M059J (cell line): ENCODE measurements around the gene VWA8. TPM values are rescaled to one million over a fixed set of nuclear protein-coding genes. Genes with fewer than 3 reads are reported as not detected.
"Not testable (repeated sequence)": the region's sequence is repeated elsewhere in the genome, so short reads cannot be mapped to it uniquely, and the experiment has no call there.

ENCODE experiments used
- DNase-seq: peaks from one replicate; pipeline ENCODE4 v3.0.0-alpha.2; 2012; ENCODE audit warnings: low read depth
- total RNA-seq: library from RNA; depleted of rRNA; stranded (reverse); fragments of >200 nt; shearing (Covaris generic); gene quantifications from 2 replicates; pipeline ENCODE4 v1.2.3, GENCODE V29; 2014

The VWA8 gene
- total RNA-seq, 1 experiment from 2014 or later: 10.4 TPM

DNA sequence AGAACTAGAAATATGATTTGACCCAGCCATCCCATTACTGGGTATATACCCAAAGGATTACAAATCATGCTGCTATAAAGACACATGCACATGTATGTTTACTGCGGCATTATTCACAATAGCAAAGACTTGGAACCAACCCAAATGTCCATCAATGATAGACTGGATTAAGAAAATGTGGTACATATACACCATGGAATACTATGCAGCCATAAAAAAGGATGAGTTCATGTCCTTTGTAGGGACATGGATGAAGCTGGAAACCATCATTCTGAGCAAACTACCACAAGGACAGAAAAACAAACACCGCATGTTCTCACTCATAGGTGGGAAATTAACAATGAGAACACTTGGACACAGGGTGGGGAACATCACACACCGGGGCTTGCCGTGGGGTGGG, 38.0 kb downstream of the VWA8 start:
- DNase-seq: not testable (repeated sequence)

DNA sequence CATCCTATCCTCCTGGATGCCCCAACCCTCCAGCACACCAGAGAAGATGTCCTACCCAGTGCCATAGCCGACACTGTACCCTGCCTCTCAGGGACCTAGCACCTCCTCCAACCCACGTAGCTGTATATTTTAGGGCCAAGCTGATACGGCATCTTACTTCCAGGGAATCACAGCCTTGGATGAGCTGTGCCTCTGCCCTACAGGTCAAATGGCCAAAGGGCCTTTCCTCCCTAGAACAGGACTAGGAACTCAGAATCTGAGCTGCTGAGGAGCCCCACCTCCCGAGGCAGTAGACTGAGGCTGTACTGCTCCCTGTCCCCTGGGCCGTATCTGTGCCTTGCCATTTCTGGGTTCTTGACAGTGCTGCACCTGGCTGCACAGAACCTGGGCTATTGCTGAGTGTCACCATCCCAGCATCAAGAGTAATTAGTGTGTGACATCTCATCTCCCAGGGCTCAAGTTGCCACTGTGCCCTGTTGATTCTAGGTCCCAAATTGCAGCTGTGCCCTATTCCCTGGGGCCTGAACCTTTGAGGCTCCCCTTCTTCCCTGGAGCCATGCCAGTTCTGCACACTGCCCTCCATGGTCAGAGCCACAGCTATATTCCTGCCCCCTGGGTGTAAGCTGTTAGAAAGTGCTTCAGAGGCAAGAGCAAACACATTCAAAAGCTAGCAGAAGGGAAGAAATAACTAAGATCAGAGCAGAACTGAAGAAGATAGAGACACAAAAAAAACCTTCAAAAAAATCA, 41.0 kb downstream of the VWA8 start:
- DNase-seq: no peak

DNA sequence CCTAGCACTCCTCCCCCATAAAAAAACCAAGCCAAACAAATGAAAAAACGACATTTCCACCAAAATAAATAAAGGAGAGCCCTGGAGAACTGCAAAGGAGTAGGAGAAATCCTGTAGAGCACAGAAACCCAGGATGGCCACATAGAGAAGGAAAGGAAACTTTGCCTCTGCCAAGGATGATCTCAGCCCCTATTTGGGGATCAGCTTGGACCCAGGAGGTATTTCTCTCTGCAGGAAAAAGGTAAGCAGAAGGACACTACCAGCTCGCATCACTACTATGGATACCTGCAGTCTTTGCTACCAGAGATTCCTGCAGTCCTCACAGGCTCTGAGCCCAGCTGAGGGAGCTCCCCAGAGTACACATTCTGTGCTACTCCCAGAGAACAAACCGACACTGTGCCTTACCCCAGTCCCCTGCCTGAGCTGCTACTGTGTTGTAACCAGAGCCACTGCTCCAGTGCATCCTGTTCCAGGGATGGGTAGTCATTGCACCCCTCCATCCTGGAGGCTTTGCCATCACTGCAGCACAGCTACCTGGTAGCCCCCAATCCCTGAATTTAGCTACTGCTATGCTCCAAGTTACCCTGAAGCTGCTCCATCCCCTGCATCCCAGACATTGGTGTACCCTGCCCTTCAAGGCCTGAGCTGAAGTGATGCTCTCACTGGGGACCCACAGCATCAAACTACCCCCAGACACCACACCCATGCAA, 41.7 kb downstream of the VWA8 start:
- DNase-seq: no peak

DNA sequence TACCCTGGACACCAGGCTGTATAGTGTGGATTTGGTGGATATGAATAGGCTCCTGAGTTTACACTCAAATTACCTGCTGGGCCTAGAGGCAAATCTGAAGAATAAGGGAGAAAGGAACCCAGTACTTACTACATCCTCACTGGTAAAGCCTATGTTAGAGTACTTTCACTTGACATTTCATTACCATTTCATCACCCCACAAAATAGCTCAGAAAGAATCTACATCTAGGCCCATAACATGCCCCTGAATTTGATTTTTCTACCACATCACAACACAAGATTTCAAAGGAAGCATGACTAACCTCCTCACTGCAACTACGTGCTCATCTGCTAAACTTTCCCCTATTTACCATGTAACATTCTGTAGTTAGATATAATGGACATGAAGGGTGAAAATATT, 43.3 kb downstream of the VWA8 start:
- DNase-seq: peak; percentile 56

DNA sequence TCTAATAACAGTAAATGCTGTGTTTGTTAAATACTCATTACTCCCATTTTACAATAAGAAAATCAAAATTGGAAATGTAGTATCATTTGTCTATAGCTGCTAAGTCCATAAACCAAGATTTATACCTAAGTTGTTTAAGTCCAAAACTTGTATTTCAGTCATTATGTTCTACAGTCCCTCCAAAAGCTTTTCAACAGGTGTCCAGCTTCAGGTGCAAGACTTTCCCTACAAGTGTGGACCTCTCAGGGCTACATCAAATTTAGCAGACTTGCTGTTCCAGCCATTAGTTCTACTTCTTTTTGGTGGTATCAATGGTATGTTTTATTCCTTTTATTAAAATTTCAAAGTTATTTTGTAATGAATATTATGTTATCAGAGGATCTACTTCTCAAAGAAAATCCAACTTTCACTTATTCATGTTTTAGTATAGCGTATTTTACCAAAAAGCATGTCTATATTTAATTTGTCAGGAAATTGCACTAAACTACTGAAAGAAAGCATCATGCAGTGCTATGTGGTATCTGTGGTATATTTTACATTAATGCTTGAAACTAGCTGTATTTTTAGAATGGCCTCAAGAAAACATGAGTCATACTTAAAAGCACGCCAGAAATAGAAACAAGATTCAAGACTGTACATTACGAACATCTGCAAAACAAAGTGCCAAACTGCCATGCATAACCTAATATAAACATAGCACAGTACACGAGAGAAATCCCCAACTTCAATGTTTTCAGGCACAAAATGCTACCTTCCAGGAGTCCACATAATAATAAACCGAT, 44.5 kb downstream of the VWA8 start:
- peak; percentile 75 for DNase-seq

DNA sequence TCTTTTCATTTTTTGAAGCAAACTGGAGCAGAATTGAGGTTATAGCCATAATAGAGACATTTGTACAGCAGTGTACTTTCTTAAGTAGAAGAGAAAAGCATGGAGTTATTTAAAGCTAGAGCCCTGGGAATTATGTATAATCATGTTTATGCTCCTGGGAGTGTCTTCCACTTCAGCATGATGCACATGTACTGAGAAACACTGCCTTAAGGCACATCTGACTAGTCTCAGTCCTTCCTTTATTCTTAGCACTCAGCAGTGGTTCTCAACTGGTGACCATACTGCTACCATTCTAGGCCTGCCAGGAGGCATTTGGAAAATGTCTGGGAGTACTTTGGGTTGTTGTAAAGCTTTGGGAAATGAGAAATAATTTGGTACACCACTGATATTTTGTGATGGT, 45.8 kb downstream of the VWA8 start:
- peak; percentile 33 for DNase-seq

DNA sequence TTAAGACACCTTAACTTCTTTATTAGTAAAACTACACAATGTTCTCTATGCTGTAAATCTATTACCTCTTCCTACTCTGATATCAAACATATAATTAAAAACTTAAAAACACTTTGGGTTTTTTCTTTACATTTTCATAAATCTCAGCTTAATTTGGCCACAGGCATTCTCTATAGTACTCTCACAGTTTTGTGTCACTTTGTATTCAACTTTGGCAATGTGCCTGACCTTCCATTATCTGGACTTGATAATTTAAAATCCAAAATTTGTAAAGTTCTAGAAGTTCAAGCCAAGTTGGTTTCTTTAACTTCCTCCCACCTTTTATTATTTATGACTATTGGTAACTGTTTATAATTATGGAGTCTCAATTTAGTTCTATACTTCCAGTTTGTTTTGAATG, 46.4 kb downstream of the VWA8 start:
- no peak for DNase-seq

DNA sequence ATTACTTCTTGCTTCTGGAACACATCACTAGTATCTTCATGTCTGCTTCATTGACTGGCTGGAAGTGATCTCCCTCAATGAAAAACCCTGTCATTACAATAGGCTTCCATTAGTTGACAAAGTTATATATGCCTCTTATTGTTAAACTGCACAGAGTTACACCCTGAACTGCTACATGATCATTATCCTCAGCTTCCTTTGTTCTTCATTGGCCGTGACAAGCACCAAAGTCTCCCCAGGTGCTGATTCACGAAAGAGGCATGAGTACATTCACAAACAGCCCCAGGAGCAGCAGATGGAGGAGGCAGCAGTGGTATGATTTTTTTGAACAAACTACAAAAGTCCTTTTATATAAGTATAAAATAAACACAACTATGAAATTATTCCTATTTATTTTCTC, 51.4 kb downstream of the VWA8 start:
- DNase-seq: no peak

DNA sequence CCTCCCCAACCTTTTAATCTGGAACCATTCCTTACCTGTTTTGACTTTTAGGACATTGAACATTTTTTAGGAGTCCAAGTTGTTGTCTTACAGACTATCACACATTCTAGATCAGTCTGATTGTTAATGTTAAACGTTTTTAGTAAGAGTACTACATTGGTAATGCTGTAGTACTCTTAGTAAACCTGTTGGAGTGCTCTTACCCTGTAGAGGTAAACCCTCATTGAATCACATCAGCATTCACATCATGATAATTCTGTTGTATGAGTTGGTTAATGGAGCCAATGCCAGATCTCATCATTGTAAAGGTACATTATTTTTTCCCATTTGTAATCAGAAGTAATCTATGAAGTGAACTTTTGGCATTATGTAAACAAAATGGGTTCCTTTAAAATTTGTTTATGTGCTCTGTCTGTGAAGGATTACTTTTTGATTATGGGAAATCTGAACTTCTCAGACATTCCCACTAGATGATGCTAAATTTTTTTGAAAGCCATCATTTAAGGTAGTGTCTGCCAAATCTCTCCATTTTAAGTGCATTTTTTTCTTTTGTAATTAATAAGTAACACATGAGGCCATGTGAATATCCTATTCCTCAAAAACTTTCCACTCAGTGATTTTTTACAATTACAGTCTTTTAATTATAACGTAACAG, 55.2 kb downstream of the VWA8 start:
- DNase-seq: peak; percentile 49

DNA sequence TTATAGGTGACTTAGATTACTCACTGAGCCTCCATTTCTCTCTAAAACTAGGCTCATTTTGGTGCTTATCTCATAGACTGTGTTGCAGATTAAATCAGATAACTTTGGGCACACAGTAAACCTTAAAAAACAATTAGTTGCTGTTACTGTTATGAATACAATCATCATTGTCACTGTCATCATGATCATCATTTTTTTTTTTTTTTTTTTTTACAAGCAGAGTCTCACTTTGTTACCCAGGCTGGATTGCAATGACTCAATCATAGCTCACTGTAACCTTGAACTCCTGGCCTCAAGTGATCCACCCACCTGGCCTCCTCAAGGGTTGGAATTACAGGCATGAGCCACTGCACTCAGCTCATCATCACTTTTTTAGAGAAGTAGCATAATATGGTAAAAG, 60.0 kb downstream of the VWA8 start:
- DNase-seq: peak; percentile 50

DNA sequence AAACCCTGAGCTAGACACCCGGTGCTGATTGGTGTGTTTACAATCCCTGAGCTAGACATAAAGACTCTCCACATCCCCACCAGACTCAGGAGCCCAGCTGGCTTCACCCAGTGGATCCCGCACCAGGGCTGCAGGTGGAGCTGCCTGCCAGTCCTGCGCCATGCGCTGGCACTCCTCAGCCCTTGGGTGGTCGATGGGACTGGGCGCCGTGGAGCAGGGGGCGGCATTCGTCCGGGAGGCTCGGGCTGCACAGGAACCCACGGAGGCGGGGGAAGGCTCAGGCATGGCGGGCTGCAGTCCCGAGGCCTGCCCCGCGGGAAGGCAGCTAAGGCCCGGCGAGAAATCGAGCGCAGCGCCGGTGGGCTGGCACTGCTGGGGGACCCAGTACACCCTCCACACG, 62.5 kb downstream of the VWA8 start:
- DNase-seq: not testable (repeated sequence)

DNA sequence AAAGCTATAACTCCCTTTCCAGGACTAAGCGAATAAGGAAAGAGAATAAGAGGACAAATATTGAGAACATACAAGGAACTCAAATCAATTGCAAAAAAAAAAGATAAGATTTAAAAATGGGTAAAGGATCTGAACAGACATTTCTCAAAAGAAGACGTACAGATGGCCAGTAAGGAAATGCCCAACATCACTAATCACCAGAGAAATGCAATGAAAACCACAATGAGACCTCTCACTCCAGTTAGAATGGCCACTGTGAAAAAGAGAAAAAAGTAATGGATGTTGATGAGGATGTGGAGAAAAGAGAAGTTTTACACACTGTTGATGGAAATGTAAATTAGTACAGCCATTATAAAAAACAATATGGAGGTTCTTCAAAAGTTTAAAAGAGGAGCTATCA, 63.8 kb downstream of the VWA8 start:
- peak; percentile 27 for DNase-seq

DNA sequence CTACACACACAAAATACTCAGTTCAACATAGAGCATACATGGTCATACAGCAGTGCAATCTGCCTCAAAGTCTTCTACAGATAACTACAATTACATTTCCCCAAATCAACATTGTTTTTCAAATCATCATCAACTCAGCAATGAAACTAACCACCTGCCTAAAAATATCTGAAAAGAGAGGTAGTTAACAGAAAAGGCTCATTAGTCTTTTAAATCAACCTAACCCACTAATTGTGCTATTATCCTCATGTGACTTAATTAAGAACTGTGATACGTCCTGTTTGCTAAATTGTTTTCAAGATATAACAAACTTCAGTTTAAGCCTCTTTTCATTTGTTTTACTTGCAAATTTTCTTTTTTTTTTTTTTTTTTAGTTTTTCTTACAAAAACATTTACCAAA, 65.4 kb downstream of the VWA8 start:
- no peak for DNase-seq

DNA sequence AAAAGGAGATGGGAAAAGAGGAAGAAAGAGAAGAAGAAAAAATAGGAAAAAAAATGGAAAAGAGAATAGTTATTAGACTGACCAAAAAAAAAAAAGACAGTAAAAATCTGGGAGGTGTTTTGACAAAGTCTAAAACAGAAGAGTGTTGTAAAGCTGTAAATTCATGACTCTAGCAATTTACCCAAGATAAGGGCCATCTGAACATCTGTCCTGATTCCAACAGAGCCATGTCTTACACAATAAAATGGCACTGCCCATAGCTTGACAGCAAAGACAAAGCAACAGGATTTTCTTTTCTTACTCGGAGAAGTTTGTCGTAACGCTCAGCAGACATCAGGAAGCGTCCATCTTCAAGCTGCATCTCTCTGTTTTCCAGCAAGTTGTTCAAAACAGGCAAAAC, 69.8 kb downstream of the VWA8 start:
- no peak for DNase-seq

DNA sequence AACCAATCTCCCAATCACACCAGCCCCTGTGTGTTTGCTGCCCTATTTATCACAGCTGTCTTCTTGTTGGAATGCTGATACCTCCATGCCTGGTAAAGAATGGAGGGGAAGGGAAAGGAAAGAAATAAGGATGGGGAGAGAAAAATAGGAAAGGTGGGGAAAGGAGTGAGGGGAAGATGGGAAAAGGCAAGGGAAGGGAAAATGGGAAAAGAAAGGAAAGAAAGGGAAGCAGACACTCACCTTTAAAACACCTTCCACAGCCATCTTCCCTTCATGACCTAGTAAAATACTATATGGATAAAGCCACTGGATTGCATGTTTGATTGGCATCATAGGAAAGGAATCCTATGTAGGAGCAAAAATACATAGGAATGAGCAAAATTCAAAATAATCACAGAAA, 77.8 kb downstream of the VWA8 start:
- DNase-seq: no peak

DNA sequence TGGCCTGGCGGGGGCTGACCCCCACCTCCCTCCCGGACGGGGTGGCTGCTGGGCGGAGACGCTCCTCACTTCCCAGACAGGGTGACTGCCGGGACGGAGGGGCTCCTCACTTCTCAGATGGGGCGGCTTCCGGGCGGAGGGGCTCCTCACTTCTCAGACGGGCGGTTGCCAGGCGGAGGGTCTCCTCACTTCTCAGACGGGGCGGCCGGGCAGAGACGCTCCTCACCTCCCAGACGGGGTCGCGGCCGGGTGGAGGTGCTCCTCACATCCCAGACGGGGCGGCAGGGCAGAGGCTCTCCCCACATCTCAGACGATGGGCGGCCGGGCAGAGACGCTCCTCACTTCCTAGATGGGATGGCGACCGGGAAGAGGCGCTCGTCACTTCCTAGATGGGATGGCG, 79.0 kb downstream of the VWA8 start:
- DNase-seq: not testable (repeated sequence)

DNA sequence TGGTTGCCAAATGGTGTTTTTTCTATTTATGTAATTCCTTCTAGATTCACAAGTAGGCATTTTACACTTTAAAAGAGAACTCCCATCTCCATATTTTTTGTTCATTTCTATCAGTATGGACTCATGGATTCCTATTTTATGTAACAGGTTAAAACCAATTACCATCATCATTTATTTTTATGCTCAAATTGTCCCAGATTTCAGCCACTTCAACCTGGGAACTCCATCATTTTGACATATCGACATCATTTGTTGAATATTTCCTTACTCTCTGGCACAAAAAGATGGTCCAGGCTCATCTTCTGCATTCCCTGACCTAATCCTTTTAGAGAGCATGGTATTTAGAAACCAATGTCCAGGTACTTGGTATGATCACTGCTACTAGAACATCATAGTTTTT, 79.9 kb downstream of the VWA8 start:
- no peak for DNase-seq

DNA sequence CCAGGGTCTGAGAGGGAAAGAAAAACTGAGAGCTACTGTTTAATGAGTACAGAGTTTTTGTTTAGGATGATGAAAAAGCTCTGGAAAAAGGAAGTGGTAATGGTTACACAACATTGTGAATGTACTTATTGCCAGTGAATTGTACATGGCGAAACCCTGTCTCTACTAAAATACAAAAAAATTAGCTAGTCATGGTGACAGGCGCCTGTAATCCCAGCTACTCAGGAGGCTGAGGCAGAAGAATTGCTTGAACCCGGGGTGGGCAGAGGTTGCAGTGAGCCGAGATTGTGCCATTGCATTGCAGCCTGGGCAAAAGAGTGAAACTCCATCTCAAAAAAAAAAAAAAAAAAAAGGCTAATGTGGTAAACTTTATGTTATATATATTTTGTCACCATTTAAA, 96.3 kb downstream of the VWA8 start:
- no peak for DNase-seq

DNA sequence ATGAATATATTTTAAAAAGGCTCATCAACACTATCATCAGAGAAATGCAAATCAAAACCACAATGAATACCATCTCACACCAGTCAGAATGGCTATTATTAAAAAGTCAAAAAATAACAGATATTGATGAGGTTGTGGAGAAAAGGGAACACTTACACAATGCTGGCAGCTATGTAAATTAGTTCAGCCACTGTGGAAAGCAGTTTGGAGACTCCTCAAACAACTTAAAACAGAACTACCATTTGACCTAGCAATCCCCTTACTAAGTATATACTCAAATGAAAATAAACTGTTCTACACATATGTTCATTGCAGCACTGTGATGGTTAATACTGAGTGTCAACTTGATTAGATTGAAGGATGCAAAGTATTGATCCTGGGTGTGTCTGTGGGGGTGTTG, 98.2 kb downstream of the VWA8 start:
- not testable (repeated sequence) for DNase-seq

DNA sequence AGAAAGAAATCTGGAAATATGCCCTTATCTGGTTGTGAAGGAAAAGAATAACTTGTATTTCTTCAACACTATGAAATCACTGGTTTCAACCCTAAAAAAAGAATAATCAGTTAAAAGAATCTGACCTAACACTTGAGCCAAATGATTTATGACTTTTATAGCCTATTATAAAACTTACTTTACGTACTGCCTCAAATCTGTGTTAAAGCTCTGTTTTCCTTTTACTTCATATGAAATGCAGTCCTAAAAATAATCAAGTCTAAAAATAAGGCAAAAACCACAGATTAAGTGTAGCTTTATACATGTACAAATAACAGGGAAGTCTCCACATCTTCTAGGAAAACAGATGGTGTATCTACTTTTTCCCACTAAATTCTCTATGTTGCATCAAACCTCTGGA, 101.3 kb downstream of the VWA8 start:
- DNase-seq: no peak

DNA sequence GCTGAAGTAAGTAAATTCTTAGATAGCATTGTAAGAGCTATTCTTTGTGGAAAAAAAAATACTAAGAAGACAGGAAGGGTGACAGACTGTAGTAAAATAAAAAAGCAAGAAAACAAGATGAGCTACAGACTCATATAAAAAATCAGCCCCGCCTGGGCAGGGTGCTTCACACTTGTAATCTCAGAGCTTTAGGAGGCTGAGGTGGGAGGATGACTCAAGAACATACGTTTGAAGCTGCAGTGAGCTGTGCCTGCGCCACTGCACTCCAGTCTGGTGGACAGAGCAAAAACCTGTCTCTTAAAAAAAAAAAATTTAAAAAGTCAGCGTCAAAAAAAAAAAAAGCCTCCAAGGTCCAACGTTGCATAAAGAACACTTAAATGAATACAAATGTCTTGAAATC, 102.1 kb downstream of the VWA8 start:
- no peak for DNase-seq

DNA sequence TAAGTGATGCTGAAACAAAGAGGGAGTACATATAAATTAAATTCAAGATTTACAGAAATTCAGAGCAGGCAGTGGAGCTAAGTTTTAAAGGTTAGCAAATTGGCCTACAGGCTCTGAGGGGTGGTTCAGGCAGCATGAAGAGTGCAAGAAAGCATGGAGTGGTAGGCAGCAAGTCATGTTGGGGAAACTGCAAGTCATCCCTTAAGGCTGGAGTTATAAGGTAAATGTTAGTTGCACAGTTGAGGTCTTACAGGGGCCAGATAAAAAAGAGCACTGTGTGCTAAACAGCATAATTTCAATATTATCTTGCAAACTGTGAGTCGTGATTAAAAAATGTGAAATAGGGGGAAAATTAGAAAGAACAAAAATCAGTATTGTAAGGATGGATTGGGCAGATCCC, 106.2 kb downstream of the VWA8 start:
- DNase-seq: no peak
